GM12892 (cell line): Measurements from ENCODE around the gene RNFT2.

ENCODE experiments used
- POLR2AphosphoS5 ChIP-seq: IDR thresholded peaks from 2 replicates; pipeline ENCODE4 v1.6.1; 2011; ENCODE audit warnings: low read depth, low read length, control low read depth
- TAF1 ChIP-seq: IDR thresholded peaks from 2 replicates; pipeline ENCODE4 v1.6.1; 2011; ENCODE audit warnings: low read depth, mild to moderate bottlenecking, control low read depth, low read length, borderline replicate concordance

GRCh38 chr12:116709768-116710167 is 28.3 kb upstream of the RNFT2 start:
- no peak for TF ChIP-seq POLR2AphosphoS5
- no peak for TF ChIP-seq TAF1
